Measurements from ENCODE around the gene SSMEM1. TPM values are rescaled to one million over a fixed set of nuclear protein-coding genes. Genes with fewer than 3 reads are reported as not detected.
"Not testable (repeated sequence)": the region's sequence is repeated elsewhere in the genome, so short reads cannot be mapped to it uniquely, and the experiment has no call there.

The SSMEM1 gene
- total RNA-seq, 1 experiment from 2014 or later = not detected

- H4K5ac ChIP-seq (ENCODE audit: insufficient read length, low read depth, low read length); H2BK120ac ChIP-seq (ENCODE audit: low read depth, low read length, poor library complexity, severe bottlenecking); DNase-seq; H4K8ac ChIP-seq (replicated peaks; ENCODE audit: insufficient read length, low read depth, low read length); H2BK15ac ChIP-seq (ENCODE audit: low read depth, low read length); H3K27ac Mint-ChIP-seq; H3K27ac ChIP-seq (ENCODE audit: insufficient read length, low read depth, low read length); H2BK12ac ChIP-seq (ENCODE audit: insufficient read length, low read depth, low read length); H2BK20ac ChIP-seq (ENCODE audit: low read depth, low read length, poor library complexity, severe bottlenecking); H3K56ac ChIP-seq (ENCODE audit: insufficient read length, low read depth, low read length); H3T11ph ChIP-seq (ENCODE audit: low read length); H3K23me2 ChIP-seq (ENCODE audit: insufficient read length, low read depth, low read length, poor library complexity, severe bottlenecking); H2AK5ac ChIP-seq (ENCODE audit: insufficient read length, low read length); H3K14ac ChIP-seq (ENCODE audit: insufficient read depth, low read length); H3K27me3 ChIP-seq (ENCODE audit: insufficient read depth, low read length); H2AFZ ChIP-seq (ENCODE audit: low read length); H2BK5ac ChIP-seq (ENCODE audit: insufficient read length, low read length); H3K4me3 Mint-ChIP-seq; H4K91ac ChIP-seq (ENCODE audit: insufficient read length, low read depth, low read length); H3K4me1 Mint-ChIP-seq; H3K79me2 ChIP-seq (ENCODE audit: insufficient read depth, low read length); H3K23ac ChIP-seq (ENCODE audit: insufficient read length, low read depth, low read length); H3K4me1 ChIP-seq (ENCODE audit: insufficient read depth, low read length); H4K20me1 ChIP-seq (ENCODE audit: control insufficient read depth, insufficient read depth, insufficient read length); H3K79me1 ChIP-seq (ENCODE audit: insufficient read depth, low read depth, low read length, poor library complexity, severe bottlenecking); H3K9me3 ChIP-seq (ENCODE audit: control insufficient read depth, low read depth, low read length); H3K4ac ChIP-seq (ENCODE audit: low read depth, low read length); H3K4me2 ChIP-seq (ENCODE audit: insufficient read depth, insufficient read length, low read length); H3K18ac ChIP-seq (ENCODE audit: insufficient read length, low read depth, low read length); H3K9ac ChIP-seq (ENCODE audit: extremely low read depth, insufficient read length, low read length); H3K27me3 Mint-ChIP-seq (ENCODE audit: low read depth): not testable (repeated sequence)
- WGBS (ENCODE audit: extremely low coverage, insufficient read length, low lambda C conversion rate) = no CpG with 5 or more reads among the region's 3 CpGs
- Mint-ChIP-seq H3K36me3 (ENCODE audit: insufficient read depth in 1 of 3, low read depth in 3 of 3) (peaks cover 6 to 10% (median 8%) of the 10 kb centered on the region in 3 experiments), H3K9me3 (peaks cover 11 to 13% of the 10 kb centered on the region in 2 experiments; a peak in 3 of 5 replicates)
Observed at GRCh38 chr7:130249626-130250025, 42.0 kb downstream of the SSMEM1 start.
